ENCODE results near the gene TUBB1.
"Not testable (repeated sequence)": the region's sequence is repeated elsewhere in the genome, so short reads cannot be mapped to it uniquely, and the experiment has no call there.

The TUBB1 gene

GRCh38 chr20:59020938-59021551 lies 1.8 kb downstream of the TUBB1 start:
- no peak for DNase-seq (ENCODE audit: low spot score)

GRCh38 chr20:59022754-59023153 lies 3.5 kb downstream of the TUBB1 start:
- DNase-seq (ENCODE audit: low spot score): no peak

- no peak for DNase-seq (ENCODE audit: low spot score)
Measured at GRCh38 chr20:59023616-59024015, 4.4 kb downstream of the TUBB1 start.

- DNase-seq (ENCODE audit: low spot score): no peak
Measured at GRCh38 chr20:59024111-59024530, 4.9 kb downstream of the TUBB1 start.

GRCh38 chr20:59025086-59025485 lies 5.9 kb downstream of the TUBB1 start:
- no peak for DNase-seq (ENCODE audit: low spot score)

- no peak for DNase-seq (ENCODE audit: low spot score)
Measured at GRCh38 chr20:59025511-59025910, 6.3 kb downstream of the TUBB1 start.

- no peak for DNase-seq (ENCODE audit: low spot score)
Measured at GRCh38 chr20:59026904-59027740, 7.9 kb downstream of the TUBB1 start.

- DNase-seq (ENCODE audit: low spot score): no peak
Measured at GRCh38 chr20:59027741-59028320, 8.6 kb downstream of the TUBB1 start.

GRCh38 chr20:59028812-59029211 lies 9.6 kb downstream of the TUBB1 start:
- DNase-seq (ENCODE audit: low spot score): no peak

GRCh38 chr20:59030911-59031563 lies 11.8 kb downstream of the TUBB1 start:
- DNase-seq (ENCODE audit: low spot score): no peak

- no peak for DNase-seq (ENCODE audit: low spot score)
Measured at GRCh38 chr20:59031564-59032022, 12.4 kb downstream of the TUBB1 start.

GRCh38 chr20:59032023-59032712 lies 12.9 kb downstream of the TUBB1 start, which contains the start of gene ATP5F1E:
ATP5F1E (minus strand) TSS chr20:59032335; CDS start chr20:59032251, 84 bp downstream.
- DNase-seq (ENCODE audit: low spot score): peak; percentile 98

- peak; percentile 33 for DNase-seq (ENCODE audit: low spot score)
Measured at GRCh38 chr20:59032713-59033059, 13.5 kb downstream of the TUBB1 start.

- DNase-seq (ENCODE audit: low spot score): no peak
Measured at GRCh38 chr20:59033093-59033492, 13.9 kb downstream of the TUBB1 start.

GRCh38 chr20:59033616-59034165 lies 14.5 kb downstream of the TUBB1 start:
- no peak for DNase-seq (ENCODE audit: low spot score)

GRCh38 chr20:59035381-59035780 lies 16.2 kb downstream of the TUBB1 start:
- DNase-seq (ENCODE audit: low spot score): no peak

GRCh38 chr20:59037386-59037785 lies 18.2 kb downstream of the TUBB1 start:
- no peak for DNase-seq (ENCODE audit: low spot score)

GRCh38 chr20:59039233-59039632 lies 20.0 kb downstream of the TUBB1 start:
- no peak for DNase-seq (ENCODE audit: low spot score)

GRCh38 chr20:59040667-59041066 lies 21.4 kb downstream of the TUBB1 start:
- DNase-seq (ENCODE audit: low spot score): no peak

- DNase-seq (ENCODE audit: low spot score): not testable (repeated sequence)
Measured at GRCh38 chr20:59041487-59041886, 22.3 kb downstream of the TUBB1 start.

GRCh38 chr20:59042151-59042795 lies 23.0 kb downstream of the TUBB1 start, which contains the start of gene PRELID3B:
PRELID3B (minus strand) TSS chr20:59042786; CDS start chr20:59042730, 56 bp downstream.
- DNase-seq (ENCODE audit: low spot score): no peak
